ENCODE measurements around the gene DPPA5. TPM values are rescaled to one million over a fixed set of nuclear protein-coding genes. Genes with fewer than 3 reads are reported as not detected.

Gene DPPA5
- total RNA-seq, 1 experiment from 2014 or later, result not detected

- no peaks in the 10 kb centered on the region for H3K27me3 ChIP-seq (replicated peaks; ENCODE audit: control insufficient read depth, insufficient read depth, low read length)
- Mint-ChIP-seq H3K27me3 (ENCODE audit: insufficient read depth, unreplicated experiment) (no peaks in the 10 kb centered on the region), H3K4me3 (ENCODE audit: unreplicated experiment) (no peak overlapping the region), H3K4me1 (ENCODE audit: low read depth, unreplicated experiment) (peaks cover 13% of the 10 kb centered on the region), H3K27ac (ENCODE audit: unreplicated experiment) (no peak overlapping the region), H3K9me3 (ENCODE audit: unreplicated experiment) (no peaks in the 10 kb centered on the region), H3K36me3 (ENCODE audit: insufficient read depth, unreplicated experiment) (no peaks in the 10 kb centered on the region)
- ChIA-PET CTCF (interaction anchor here (0.5 to 1.0 kb wide), 2 partner anchors 49 to 56 kb away, joined by 3 to 5 read pairs; no protein-coding TSS in a partner anchor), POLR2A (interaction anchor here (0.6 kb wide), 1 partner anchor 103 kb away, joined by 8 read pairs; no protein-coding TSS in a partner anchor)
- H3K9me3 ChIP-seq, result no peaks in the 10 kb centered on the region
- peaks cover 7% of the 10 kb centered on the region; the same call in 1 of the 2 replicates for H3K4me1 ChIP-seq
- DNase-seq, result peak in 1 of 2 experiments; percentile 54
- no peak overlapping the region for H3K4me3 ChIP-seq (ENCODE audit: low read depth, low read length)
- BruUV-seq (replicated peaks), result no TSS peak
- no peaks in the 10 kb centered on the region for H3K36me3 ChIP-seq (ENCODE audit: control insufficient read depth, insufficient read depth, low read length)
- no peak for TF ChIP-seq CTCF (IDR thresholded peaks at IDR 0.05; ENCODE audit: insufficient read depth in 1 of 2, low read depth in 1 of 2, low read length in 1 of 2, severe bottlenecking in 1 of 2, unreplicated experiment in 1 of 2)
- intact Hi-C loops (cut with micrococcal nuclease; ENCODE audit: unreplicated experiment), result loop anchor here (5.0 kb wide), 1 partner anchor 47 kb away; no protein-coding TSS in a partner anchor
Observed at GRCh38 chr6:73340048-73340447, 14.0 kb downstream of the DPPA5 start.

GRCh38 chr6:73339340-73339739 lies 14.7 kb downstream of the DPPA5 start:
- Mint-ChIP-seq H3K36me3 (ENCODE audit: insufficient read depth, unreplicated experiment) (no peaks in the 10 kb centered on the region), H3K4me3 (ENCODE audit: unreplicated experiment) (no peak overlapping the region), H3K9me3 (ENCODE audit: unreplicated experiment) (no peaks in the 10 kb centered on the region), H3K4me1 (ENCODE audit: low read depth, unreplicated experiment) (peaks cover 13% of the 10 kb centered on the region), H3K27me3 (ENCODE audit: insufficient read depth, unreplicated experiment) (no peaks in the 10 kb centered on the region), H3K27ac (ENCODE audit: unreplicated experiment) (peak overlapping the region; percentile 64)
- ChIA-PET CTCF (no interaction called here), POLR2A (interaction anchor here (0.6 kb wide), 1 partner anchor 103 kb away, joined by 8 read pairs; no protein-coding TSS in a partner anchor)
- no peaks in the 10 kb centered on the region for H3K36me3 ChIP-seq (ENCODE audit: control insufficient read depth, insufficient read depth, low read length)
- no peak for DNase-seq
- no peaks in the 10 kb centered on the region for H3K9me3 ChIP-seq
- no TSS peak for BruUV-seq (replicated peaks)
- peaks cover 7% of the 10 kb centered on the region; the same call in 1 of the 2 replicates for H3K4me1 ChIP-seq
- intact Hi-C loops (cut with micrococcal nuclease; ENCODE audit: unreplicated experiment), result no loop called here
- H3K4me3 ChIP-seq (ENCODE audit: low read depth, low read length), result no peak overlapping the region
- H3K27me3 ChIP-seq (replicated peaks; ENCODE audit: control insufficient read depth, insufficient read depth, low read length), result no peaks in the 10 kb centered on the region
- no peak for TF ChIP-seq CTCF (IDR thresholded peaks at IDR 0.05; ENCODE audit: insufficient read depth in 1 of 2, low read depth in 1 of 2, low read length in 1 of 2, severe bottlenecking in 1 of 2, unreplicated experiment in 1 of 2)

- no TSS peak for BruUV-seq (replicated peaks)
- DNase-seq, result no peak
- H3K4me3 Mint-ChIP-seq (ENCODE audit: unreplicated experiment), result no peak overlapping the region
- Histone ChIP-seq H3K4me1 (no peaks in the 10 kb centered on the region), H3K4me3 (ENCODE audit: low read depth, low read length) (no peak overlapping the region), H3K9me3 (no peaks in the 10 kb centered on the region), H3K36me3 (ENCODE audit: control insufficient read depth, insufficient read depth, low read length) (no peaks in the 10 kb centered on the region), H3K27me3 (replicated peaks; ENCODE audit: control insufficient read depth, insufficient read depth, low read length) (no peaks in the 10 kb centered on the region)
- H3K27me3 Mint-ChIP-seq (ENCODE audit: insufficient read depth, unreplicated experiment), result peaks cover 8% of the 10 kb centered on the region
- ChIA-PET CTCF (interaction anchor here (1.7 to 4.2 kb wide), 2 partner anchors 44 to 60 kb away, joined by 6 to 60 read pairs; no protein-coding TSS in a partner anchor), POLR2A (no interaction called here)
- intact Hi-C loops (cut with micrococcal nuclease; ENCODE audit: unreplicated experiment), result loop anchor here (5.0 kb wide), 2 partner anchors 147 to 197 kb away; no protein-coding TSS in a partner anchor
- H3K4me1 Mint-ChIP-seq (ENCODE audit: low read depth, unreplicated experiment), result peaks cover 7% of the 10 kb centered on the region
- no peaks in the 10 kb centered on the region for H3K36me3 Mint-ChIP-seq (ENCODE audit: insufficient read depth, unreplicated experiment)
- no peaks in the 10 kb centered on the region for H3K9me3 Mint-ChIP-seq (ENCODE audit: unreplicated experiment)
- H3K27ac Mint-ChIP-seq (ENCODE audit: unreplicated experiment), result no peak overlapping the region
- no peak for TF ChIP-seq CTCF (IDR thresholded peaks at IDR 0.05; ENCODE audit: insufficient read depth in 1 of 2, low read depth in 1 of 2, low read length in 1 of 2, severe bottlenecking in 1 of 2, unreplicated experiment in 1 of 2)
Observed at GRCh38 chr6:73329201-73329600, 24.9 kb downstream of the DPPA5 start.
